HG03521 (cell line): ENCODE measurements around the gene ZXDC.

Experiments
- ATAC-seq: cut with Tn5 transposase; IDR thresholded peaks from one replicate; pipeline ENCODE4 v1.9.1; 2021; ENCODE audit warnings: mild to moderate bottlenecking, moderate library complexity; ENCODE audit not compliant: unreplicated experiment

ZXDC gene

GRCh38 chr3:126493051-126493450, 17.4 kb upstream of the ZXDC start:
- no peak for ATAC-seq

- no peak for ATAC-seq
Measured at GRCh38 chr3:126491221-126492013, 15.7 kb upstream of the ZXDC start.

GRCh38 chr3:126490619-126491018, 14.9 kb upstream of the ZXDC start:
- no peak for ATAC-seq

GRCh38 chr3:126488886-126489569, 13.3 kb upstream of the ZXDC start:
- ATAC-seq = no peak

- ATAC-seq = no peak
Measured at GRCh38 chr3:126488185-126488584, 12.5 kb upstream of the ZXDC start.

GRCh38 chr3:126487151-126487771, 11.6 kb upstream of the ZXDC start:
- ATAC-seq = no peak

GRCh38 chr3:126486360-126486847, 10.7 kb upstream of the ZXDC start:
- no peak for ATAC-seq

GRCh38 chr3:126485956-126486355, 10.3 kb upstream of the ZXDC start:
- no peak for ATAC-seq

- ATAC-seq = no peak
Measured at GRCh38 chr3:126485176-126485897, 9.6 kb upstream of the ZXDC start.

GRCh38 chr3:126484662-126485061, 9.0 kb upstream of the ZXDC start:
- no peak for ATAC-seq

- ATAC-seq = no peak
Measured at GRCh38 chr3:126484148-126484547, 8.5 kb upstream of the ZXDC start.

GRCh38 chr3:126483321-126483761, 7.7 kb upstream of the ZXDC start:
- ATAC-seq = no peak

GRCh38 chr3:126482503-126483255, 7.0 kb upstream of the ZXDC start:
- no peak for ATAC-seq

- ATAC-seq = no peak
Measured at GRCh38 chr3:126481808-126482502, 6.3 kb upstream of the ZXDC start.

GRCh38 chr3:126480861-126481260, 5.2 kb upstream of the ZXDC start:
- no peak for ATAC-seq

- no peak for ATAC-seq
Measured at GRCh38 chr3:126480206-126480605, 4.5 kb upstream of the ZXDC start.

GRCh38 chr3:126479642-126480041, 4.0 kb upstream of the ZXDC start:
- ATAC-seq = no peak

GRCh38 chr3:126478581-126479310, 3.1 kb upstream of the ZXDC start:
- no peak for ATAC-seq

- ATAC-seq = no peak
Measured at GRCh38 chr3:126477061-126477380, 1.3 kb upstream of the ZXDC start.
